IPS-20b (cell line): ENCODE data around the gene EYS.

ENCODE experiments used
- H3K27ac ChIP-seq: one replicate; pipeline ENCODE4 v1.5.1; 2013; ENCODE audit warnings: low read length
- H3K27me3 ChIP-seq: 2 replicates; pipeline ENCODE4 v1.6.1; 2013; ENCODE audit warnings: mild to moderate bottlenecking, low read length, inconsistent platforms; ENCODE audit not compliant: insufficient read depth
- H3K36me3 ChIP-seq: 2 replicates; pipeline ENCODE4 v1.6.1; 2013; ENCODE audit warnings: low read depth, mild to moderate bottlenecking, inconsistent platforms, low read length, moderate library complexity; ENCODE audit not compliant: insufficient read depth
- H3K4me1 ChIP-seq: 2 replicates; pipeline ENCODE4 v1.6.1; 2013; ENCODE audit warnings: mild to moderate bottlenecking, control low read depth, inconsistent platforms, low read length, moderate library complexity; ENCODE audit not compliant: insufficient read depth
- H3K4me3 ChIP-seq: 2 replicates; pipeline ENCODE4 v1.5.1; 2013; ENCODE audit warnings: mild to moderate bottlenecking, low read length, inconsistent platforms
- H3K9ac ChIP-seq: 2 replicates; pipeline ENCODE4 v1.6.1; 2013; ENCODE audit warnings: low read depth, mild to moderate bottlenecking, inconsistent platforms, low read length, moderate library complexity
- H3K9me3 ChIP-seq: 2 replicates; pipeline ENCODE4 v1.6.1; 2013; ENCODE audit warnings: mild to moderate bottlenecking, low read depth, low read length, inconsistent platforms; ENCODE audit not compliant: insufficient read depth

EYS gene

GRCh38 chr6:65191471-65191870, 515.6 kb downstream of the EYS start:
- Histone ChIP-seq H3K4me3 (no peak overlapping the region), H3K27ac (no peak overlapping the region), H3K36me3 (no peaks in the 10 kb centered on the region), H3K4me1 (peaks cover 17% of the 10 kb centered on the region), H3K9ac (no peak overlapping the region), H3K27me3 (no peaks in the 10 kb centered on the region), H3K9me3 (no peaks in the 10 kb centered on the region)

DNA sequence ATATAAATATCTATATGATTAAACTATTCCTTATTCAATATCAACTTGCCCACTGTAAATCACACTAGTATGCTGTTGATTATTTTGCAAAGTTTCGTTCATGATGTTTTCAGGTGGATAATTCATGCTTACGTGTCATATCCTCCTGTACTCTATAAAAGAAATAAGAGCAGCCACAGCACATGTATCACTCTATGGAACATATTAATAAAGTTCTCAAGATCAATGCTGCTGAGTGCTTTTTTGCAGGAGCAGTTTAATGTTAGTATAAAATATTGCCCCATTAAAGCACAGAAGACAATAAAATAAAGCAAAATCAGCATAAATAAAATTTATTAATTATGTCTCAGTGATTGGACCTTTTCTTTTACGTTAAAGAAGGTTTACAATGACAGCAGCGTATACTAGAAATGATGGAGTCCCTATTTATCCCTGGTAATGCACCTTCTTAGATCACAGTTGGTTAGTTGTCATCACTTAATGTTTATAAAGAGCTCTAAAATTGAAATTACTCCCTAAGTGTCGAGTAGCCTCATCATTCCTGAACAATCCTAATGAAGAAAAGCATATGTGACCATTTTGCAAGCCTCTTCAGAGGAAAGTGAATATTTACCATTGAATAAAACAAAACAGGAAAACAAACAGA, 517.7 kb downstream of the EYS start:
- H3K27me3 ChIP-seq: no peaks in the 10 kb centered on the region
- no peak overlapping the region for H3K4me3 ChIP-seq
- no peak overlapping the region for H3K27ac ChIP-seq
- no peaks in the 10 kb centered on the region for H3K36me3 ChIP-seq
- peaks cover 17% of the 10 kb centered on the region for H3K4me1 ChIP-seq
- no peak overlapping the region for H3K9ac ChIP-seq
- no peaks in the 10 kb centered on the region for H3K9me3 ChIP-seq

- Histone ChIP-seq H3K4me1 (peaks cover 16% of the 10 kb centered on the region), H3K4me3 (no peak overlapping the region), H3K36me3 (no peaks in the 10 kb centered on the region), H3K9me3 (no peaks in the 10 kb centered on the region), H3K27me3 (no peaks in the 10 kb centered on the region), H3K27ac (no peak overlapping the region), H3K9ac (no peak overlapping the region)
These were observed 520.2 kb downstream of the EYS start for GRCh38 chr6:65186826-65187225.

- no peaks in the 10 kb centered on the region for H3K36me3 ChIP-seq
- H3K27me3 ChIP-seq: no peaks in the 10 kb centered on the region
- no peaks in the 10 kb centered on the region for H3K4me1 ChIP-seq
- H3K9ac ChIP-seq: no peak overlapping the region
- no peak overlapping the region for H3K27ac ChIP-seq
- H3K4me3 ChIP-seq: no peak overlapping the region
- H3K9me3 ChIP-seq: no peaks in the 10 kb centered on the region
These were observed 524.3 kb downstream of the EYS start for GRCh38 chr6:65182681-65183080.

GRCh38 chr6:65170273-65170672, 536.8 kb downstream of the EYS start:
- Histone ChIP-seq H3K36me3 (no peaks in the 10 kb centered on the region), H3K27ac (no peak overlapping the region), H3K4me1 (no peaks in the 10 kb centered on the region), H3K4me3 (no peak overlapping the region), H3K9me3 (no peaks in the 10 kb centered on the region), H3K9ac (no peak overlapping the region), H3K27me3 (no peaks in the 10 kb centered on the region)

GRCh38 chr6:65161661-65162060, 545.4 kb downstream of the EYS start:
- Histone ChIP-seq H3K4me3 (no peak overlapping the region), H3K36me3 (no peaks in the 10 kb centered on the region), H3K9ac (no peak overlapping the region), H3K4me1 (no peaks in the 10 kb centered on the region), H3K27ac (no peak overlapping the region), H3K27me3 (no peaks in the 10 kb centered on the region), H3K9me3 (no peaks in the 10 kb centered on the region)

DNA sequence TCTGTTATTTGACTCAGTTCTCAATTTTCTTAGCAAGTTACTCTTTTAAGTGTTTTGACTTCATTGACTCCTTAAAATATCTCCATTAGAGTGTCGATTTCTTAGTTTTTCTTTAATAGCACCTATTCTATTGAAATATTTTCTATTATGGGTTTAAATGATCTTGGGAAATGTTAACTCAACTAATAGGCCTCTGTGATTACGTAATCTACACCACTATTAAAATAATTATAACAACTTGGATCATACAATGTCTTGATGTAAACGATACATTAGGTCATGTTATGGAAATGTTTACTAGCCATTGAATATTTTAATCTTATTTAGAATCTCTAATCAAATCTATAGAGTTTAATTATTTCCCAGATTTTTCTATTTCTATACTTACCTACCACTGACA, 550.0 kb downstream of the EYS start:
- Histone ChIP-seq H3K9ac (no peak overlapping the region), H3K4me3 (no peak overlapping the region)

DNA sequence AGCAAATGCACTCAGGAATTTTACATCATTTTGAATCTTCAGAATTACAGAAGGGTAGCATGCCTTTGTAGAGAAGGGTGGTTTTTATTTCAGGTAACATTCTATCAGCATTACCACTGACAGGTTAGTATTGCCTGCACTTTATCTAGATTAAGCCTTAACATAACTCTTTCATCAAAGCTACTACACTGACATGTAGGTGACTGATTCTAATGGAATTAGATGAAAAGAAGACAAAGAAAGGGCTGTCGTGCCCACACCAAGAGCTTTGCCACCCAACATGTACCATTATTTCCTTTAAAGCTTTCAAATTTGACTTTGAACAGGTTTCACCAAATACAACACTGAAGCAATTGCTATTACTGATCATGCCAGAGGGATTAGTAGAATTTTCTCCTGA, 551.9 kb downstream of the EYS start:
- no peaks in the 10 kb centered on the region for H3K36me3 ChIP-seq
- no peak overlapping the region for H3K4me3 ChIP-seq
- no peaks in the 10 kb centered on the region for H3K27me3 ChIP-seq
- H3K4me1 ChIP-seq: no peaks in the 10 kb centered on the region
- no peak overlapping the region for H3K27ac ChIP-seq
- H3K9ac ChIP-seq: no peak overlapping the region
- no peaks in the 10 kb centered on the region for H3K9me3 ChIP-seq

More for the DNA sequence above, 550.0 kb downstream of the EYS start:
- H3K36me3 ChIP-seq: no peaks in the 10 kb centered on the region
- no peaks in the 10 kb centered on the region for H3K4me1 ChIP-seq
- H3K27me3 ChIP-seq: no peaks in the 10 kb centered on the region
- H3K27ac ChIP-seq: no peak overlapping the region
- no peaks in the 10 kb centered on the region for H3K9me3 ChIP-seq

DNA sequence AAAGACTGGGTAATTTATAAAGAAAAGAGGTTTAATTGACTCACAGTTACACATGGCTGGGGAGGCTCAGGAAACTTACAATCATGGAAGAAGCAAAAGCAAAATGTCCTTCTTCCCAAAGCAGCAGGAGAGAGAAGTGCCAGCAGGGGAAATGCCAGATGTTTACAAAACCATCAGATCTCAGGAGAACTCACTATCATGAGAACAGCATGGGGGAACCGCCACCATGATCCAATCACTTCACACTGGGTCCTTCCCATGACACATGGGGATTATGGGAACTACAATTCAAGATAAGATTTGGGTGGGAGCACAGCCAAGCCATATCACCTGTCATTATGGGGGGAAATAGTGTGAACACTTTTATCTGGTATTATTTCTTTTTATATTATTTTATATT, 557.2 kb downstream of the EYS start:
- Histone ChIP-seq H3K27ac (no peak overlapping the region), H3K27me3 (no peaks in the 10 kb centered on the region), H3K9me3 (peaks cover 9% of the 10 kb centered on the region), H3K4me1 (no peaks in the 10 kb centered on the region), H3K36me3 (no peaks in the 10 kb centered on the region), H3K9ac (no peak overlapping the region), H3K4me3 (no peak overlapping the region)

DNA sequence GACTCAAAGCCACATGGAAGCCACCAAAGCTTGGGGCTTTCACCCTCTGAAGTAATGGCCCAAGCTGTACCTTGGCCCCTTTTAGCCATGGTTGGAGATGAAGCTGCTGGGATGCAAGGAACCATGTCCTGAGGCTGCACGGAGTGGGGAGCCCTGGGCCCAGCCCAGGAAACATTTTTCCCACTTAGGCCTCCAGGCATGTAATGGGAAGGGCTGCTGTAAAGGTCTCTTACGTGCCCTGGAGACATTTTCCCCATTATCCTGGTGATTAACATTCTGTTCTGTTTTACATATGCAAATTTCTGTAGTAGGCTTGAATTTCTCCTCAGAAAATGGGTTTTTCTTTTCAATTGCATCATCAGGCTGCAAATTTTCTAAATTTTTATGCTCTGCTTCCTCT, 558.2 kb downstream of the EYS start:
- H3K27ac ChIP-seq: no peak overlapping the region

DNA sequence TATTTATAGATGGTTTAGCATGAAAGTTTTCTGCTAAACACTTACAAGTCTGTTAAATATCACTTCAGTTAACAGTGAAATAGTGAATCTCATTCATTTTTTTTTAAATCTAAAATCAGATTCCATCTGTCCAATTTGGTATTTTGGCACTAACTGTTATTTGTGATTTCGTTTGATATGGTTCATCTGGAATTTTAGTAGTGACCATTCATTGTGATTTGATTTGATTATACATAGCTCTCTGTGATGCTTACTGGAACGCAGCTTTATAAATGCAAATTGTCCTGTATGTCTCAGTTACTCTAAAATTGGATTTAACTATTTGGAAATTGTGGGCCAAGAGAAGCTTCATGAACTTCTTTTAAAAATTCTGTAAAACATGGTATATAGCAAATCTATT, 571.5 kb downstream of the EYS start:
- Histone ChIP-seq H3K36me3 (no peaks in the 10 kb centered on the region), H3K4me1 (no peaks in the 10 kb centered on the region), H3K27me3 (no peaks in the 10 kb centered on the region), H3K4me3 (no peak overlapping the region), H3K27ac (no peak overlapping the region), H3K9me3 (no peaks in the 10 kb centered on the region; the same call in 1 of the 2 replicates), H3K9ac (no peak overlapping the region)

More for the DNA sequence above, 558.2 kb downstream of the EYS start:
- Histone ChIP-seq H3K4me3 (no peak overlapping the region), H3K4me1 (no peaks in the 10 kb centered on the region), H3K36me3 (no peaks in the 10 kb centered on the region), H3K9ac (no peak overlapping the region), H3K9me3 (peaks cover 9% of the 10 kb centered on the region), H3K27me3 (no peaks in the 10 kb centered on the region)

- Histone ChIP-seq H3K9me3 (no peaks in the 10 kb centered on the region), H3K27ac (no peak overlapping the region), H3K27me3 (no peaks in the 10 kb centered on the region), H3K9ac (no peak overlapping the region), H3K4me3 (no peak overlapping the region), H3K36me3 (no peaks in the 10 kb centered on the region), H3K4me1 (no peaks in the 10 kb centered on the region)
These were observed 580.4 kb downstream of the EYS start for GRCh38 chr6:65126667-65127066.
